ENCODE results near the gene FGF6. TPM values are rescaled to one million over a fixed set of nuclear protein-coding genes. Genes with fewer than 3 reads are reported as not detected.

Gene FGF6
- total RNA-seq, 3 donors from 2014 or later, result not detected

GRCh38 chr12:4402996-4403395, 42.6 kb downstream of the FGF6 start:
- H3K4me1 ChIP-seq (ENCODE audit: low read depth), result no peaks in the 10 kb centered on the region
- ATAC-seq, result no peak
- TF ChIP-seq, protein P1, sequence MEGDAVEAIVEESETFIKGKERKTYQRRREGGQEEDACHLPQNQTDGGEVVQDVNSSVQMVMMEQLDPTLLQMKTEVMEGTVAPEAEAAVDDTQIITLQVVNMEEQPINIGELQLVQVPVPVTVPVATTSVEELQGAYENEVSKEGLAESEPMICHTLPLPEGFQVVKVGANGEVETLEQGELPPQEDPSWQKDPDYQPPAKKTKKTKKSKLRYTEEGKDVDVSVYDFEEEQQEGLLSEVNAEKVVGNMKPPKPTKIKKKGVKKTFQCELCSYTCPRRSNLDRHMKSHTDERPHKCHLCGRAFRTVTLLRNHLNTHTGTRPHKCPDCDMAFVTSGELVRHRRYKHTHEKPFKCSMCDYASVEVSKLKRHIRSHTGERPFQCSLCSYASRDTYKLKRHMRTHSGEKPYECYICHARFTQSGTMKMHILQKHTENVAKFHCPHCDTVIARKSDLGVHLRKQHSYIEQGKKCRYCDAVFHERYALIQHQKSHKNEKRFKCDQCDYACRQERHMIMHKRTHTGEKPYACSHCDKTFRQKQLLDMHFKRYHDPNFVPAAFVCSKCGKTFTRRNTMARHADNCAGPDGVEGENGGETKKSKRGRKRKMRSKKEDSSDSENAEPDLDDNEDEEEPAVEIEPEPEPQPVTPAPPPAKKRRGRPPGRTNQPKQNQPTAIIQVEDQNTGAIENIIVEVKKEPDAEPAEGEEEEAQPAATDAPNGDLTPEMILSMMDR (IDR thresholded peaks at IDR 0.05), result no peak
- H3K36me3 ChIP-seq (ENCODE audit: low read depth), result no peaks in the 10 kb centered on the region
- intact Hi-C loops (cut with DNase I, micrococcal nuclease), result no loop called here
- H3K4me3 ChIP-seq, result no peak overlapping the region
- no peak for DNase-seq
- no peaks in the 10 kb centered on the region for H3K9me3 ChIP-seq

GRCh38 chr12:4401117-4401516, 44.5 kb downstream of the FGF6 start:
- intact Hi-C loops (cut with DNase I, micrococcal nuclease), result no loop called here
- H3K9me3 ChIP-seq, result no peaks in the 10 kb centered on the region
- no peaks in the 10 kb centered on the region for H3K4me1 ChIP-seq (ENCODE audit: low read depth)
- ATAC-seq (no peak), DNase-seq (no peak)
- TF ChIP-seq, protein P1 (IDR thresholded peaks at IDR 0.05), result no peak
- no peak overlapping the region for H3K4me3 ChIP-seq
- H3K36me3 ChIP-seq (ENCODE audit: low read depth), result no peaks in the 10 kb centered on the region

DNA sequence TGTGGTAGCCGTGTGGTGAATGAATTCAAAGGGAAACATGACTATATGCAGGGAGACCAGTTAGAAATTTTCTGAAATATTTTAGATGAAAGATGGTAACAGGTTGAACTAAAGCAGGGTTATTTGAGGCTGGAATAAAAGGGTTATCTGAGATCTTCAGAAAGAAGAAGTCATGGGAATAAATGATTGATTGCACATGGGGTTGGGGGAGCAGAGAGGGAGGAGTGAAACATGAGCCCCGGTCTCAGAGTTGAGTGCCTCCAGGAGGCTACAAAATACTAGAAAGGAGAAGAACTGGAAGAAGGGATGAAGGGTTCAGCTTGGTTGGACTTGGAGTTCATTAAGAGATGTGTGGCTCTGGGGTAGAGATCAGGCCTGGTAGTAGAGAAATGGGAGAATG, 49.8 kb downstream of the FGF6 start:
- TF ChIP-seq, protein P1 (IDR thresholded peaks at IDR 0.05), result no peak
- no peaks in the 10 kb centered on the region for H3K9me3 ChIP-seq
- H3K4me1 ChIP-seq (ENCODE audit: low read depth), result no peaks in the 10 kb centered on the region
- intact Hi-C loops (cut with DNase I, micrococcal nuclease), result no loop called here
- DNase-seq (no peak), ATAC-seq (no peak)
- H3K4me3 ChIP-seq, result no peak overlapping the region
- H3K36me3 ChIP-seq (ENCODE audit: low read depth), result no peaks in the 10 kb centered on the region

DNA sequence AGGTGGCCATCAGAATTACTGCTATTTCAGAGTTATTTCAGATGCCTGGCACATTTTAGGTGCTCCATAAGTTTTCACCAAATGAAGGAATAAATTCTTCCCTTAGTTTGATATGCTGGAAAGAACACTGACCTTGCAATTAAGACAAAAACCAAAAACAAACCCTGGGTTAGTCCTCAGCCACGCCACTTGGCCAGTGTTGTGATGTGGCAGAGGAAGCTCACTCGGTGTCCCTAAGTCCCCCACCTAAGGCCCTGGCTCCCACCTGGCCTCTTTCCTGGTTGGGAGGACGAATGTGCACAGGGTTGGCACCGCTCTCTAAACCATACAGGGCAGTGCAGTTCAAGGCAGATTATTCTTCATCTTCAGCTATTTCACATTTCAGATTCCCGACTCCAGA, 52.4 kb downstream of the FGF6 start:
- DNase-seq, result no peak
- Histone ChIP-seq H3K4me1 (ENCODE audit: low read depth) (no peaks in the 10 kb centered on the region), H3K9me3 (no peaks in the 10 kb centered on the region), H3K36me3 (ENCODE audit: low read depth) (no peaks in the 10 kb centered on the region), H3K4me3 (no peak overlapping the region)
- intact Hi-C loops (cut with DNase I, micrococcal nuclease), result no loop called here
- ATAC-seq, result no peak
- TF ChIP-seq, protein P1 (IDR thresholded peaks at IDR 0.05), result no peak

- Histone ChIP-seq H3K4me3 (no peak overlapping the region), H3K9me3 (no peaks in the 10 kb centered on the region), H3K36me3 (ENCODE audit: low read depth) (no peaks in the 10 kb centered on the region), H3K4me1 (ENCODE audit: low read depth) (no peaks in the 10 kb centered on the region)
- intact Hi-C loops (cut with DNase I, micrococcal nuclease), result no loop called here
- TF ChIP-seq, protein P1 (IDR thresholded peaks at IDR 0.05), result no peak
- ATAC-seq (no peak), DNase-seq (no peak)
Observed at GRCh38 chr12:4392223-4392742, 53.3 kb downstream of the FGF6 start.

DNA sequence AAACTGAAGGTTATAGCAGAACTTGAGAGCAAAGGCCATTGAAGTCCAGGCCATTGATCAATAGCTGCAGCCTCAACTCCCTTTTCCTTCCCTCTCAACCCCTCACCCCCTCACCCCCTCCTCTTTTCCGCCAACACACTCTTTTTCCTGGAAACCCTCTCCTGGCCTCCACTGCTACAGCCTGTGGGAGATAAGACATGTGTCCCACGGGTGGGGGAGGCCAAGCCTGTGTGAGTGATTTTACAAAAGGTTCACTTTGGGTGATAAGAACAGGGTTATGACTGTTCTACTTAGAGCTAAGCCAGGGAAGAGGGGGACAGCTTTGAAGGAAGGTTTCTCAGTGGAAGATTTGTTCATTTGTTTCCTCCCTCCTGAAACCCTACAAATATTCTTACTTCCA, 57.0 kb downstream of the FGF6 start:
- intact Hi-C loops (cut with DNase I, micrococcal nuclease), result no loop called here
- Histone ChIP-seq H3K36me3 (ENCODE audit: low read depth) (no peaks in the 10 kb centered on the region), H3K9me3 (no peaks in the 10 kb centered on the region), H3K4me1 (ENCODE audit: low read depth) (no peaks in the 10 kb centered on the region), H3K4me3 (no peak overlapping the region)
- DNase-seq (no peak), ATAC-seq (no peak)
- TF ChIP-seq, protein P1 (IDR thresholded peaks at IDR 0.05), result no peak

Measured in mucosa of descending colon (tissue), 3 donors.